T-helper 2 cell treated with Interferon-gamma antibody and Interleukin-4, amounts not matched to agents 5 μg/mL and 100 μg/mL, for 36 hours (primary cell): ENCODE results near the gene ZNF662.

ENCODE experiments used
- DNase-seq: peaks from one replicate; pipeline ENCODE4 v3.0.0; 2021; ENCODE audit warnings: low spot score
- H3K27ac Mint-ChIP-seq: one replicate; pipeline ENCODE4 v1.8.0; 2021; ENCODE audit warnings: mild to moderate bottlenecking, mixed read lengths
- H3K27me3 Mint-ChIP-seq: one replicate; pipeline ENCODE4 v1.8.0; 2021; ENCODE audit warnings: low read depth, mixed read lengths
- H3K36me3 Mint-ChIP-seq: one replicate; pipeline ENCODE4 v1.8.0; 2021; ENCODE audit warnings: low read depth, mixed read lengths
- H3K4me1 Mint-ChIP-seq: one replicate; pipeline ENCODE4 v1.8.0; 2021; ENCODE audit warnings: low read depth, mixed read lengths
- H3K4me3 Mint-ChIP-seq: one replicate; pipeline ENCODE4 v1.8.0; 2022; ENCODE audit warnings: mild to moderate bottlenecking, moderate library complexity, mixed read lengths
- H3K9me3 Mint-ChIP-seq: one replicate; pipeline ENCODE4 v1.8.0; 2021; ENCODE audit warnings: mixed read lengths

Gene ZNF662

DNA sequence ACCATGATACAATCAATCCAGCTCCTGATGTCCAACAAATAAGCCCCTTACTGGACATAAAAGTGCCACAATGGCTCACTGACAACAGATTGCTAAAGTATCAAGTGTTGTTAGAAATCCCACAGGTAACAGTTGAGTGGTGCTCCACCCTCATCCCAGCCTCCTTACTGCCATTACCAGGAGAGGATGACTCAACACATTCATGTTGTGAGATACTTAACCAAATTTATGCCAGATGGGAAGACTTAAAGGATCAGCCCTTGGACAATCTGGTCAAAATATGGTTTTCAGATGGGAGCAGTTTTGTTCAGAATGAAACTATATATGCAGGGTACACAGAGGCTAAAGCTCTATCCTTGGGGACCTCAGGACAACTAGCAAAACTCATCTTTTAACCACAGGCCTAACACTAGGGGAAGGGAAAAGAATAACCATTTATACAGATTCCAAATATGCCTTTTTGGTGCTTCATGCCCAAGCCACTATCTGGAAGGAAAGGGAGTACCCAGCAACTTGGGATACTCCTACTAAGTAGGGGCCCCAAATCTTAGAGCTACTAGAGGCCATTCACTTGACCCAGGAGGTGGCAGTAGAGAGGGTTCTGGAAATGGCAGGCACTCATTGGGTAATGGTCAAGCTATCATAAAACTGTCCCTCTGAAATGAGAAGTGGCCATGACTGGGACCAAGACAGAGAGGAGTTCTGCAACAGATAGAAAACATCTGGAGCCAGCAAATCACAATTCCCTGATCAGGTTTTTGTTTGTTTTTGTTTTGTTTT lies 6.9 kb upstream of the ZNF662 start:
- H3K9me3 Mint-ChIP-seq, result peaks cover 24% of the 10 kb centered on the region
- peaks cover 2% of the 10 kb centered on the region for H3K27me3 Mint-ChIP-seq
- DNase-seq, result no peak
- H3K4me3 Mint-ChIP-seq, result no peak overlapping the region
- H3K27ac Mint-ChIP-seq, result no peak overlapping the region
- peaks cover 21% of the 10 kb centered on the region for H3K4me1 Mint-ChIP-seq
- H3K36me3 Mint-ChIP-seq, result peaks cover 2% of the 10 kb centered on the region

DNA sequence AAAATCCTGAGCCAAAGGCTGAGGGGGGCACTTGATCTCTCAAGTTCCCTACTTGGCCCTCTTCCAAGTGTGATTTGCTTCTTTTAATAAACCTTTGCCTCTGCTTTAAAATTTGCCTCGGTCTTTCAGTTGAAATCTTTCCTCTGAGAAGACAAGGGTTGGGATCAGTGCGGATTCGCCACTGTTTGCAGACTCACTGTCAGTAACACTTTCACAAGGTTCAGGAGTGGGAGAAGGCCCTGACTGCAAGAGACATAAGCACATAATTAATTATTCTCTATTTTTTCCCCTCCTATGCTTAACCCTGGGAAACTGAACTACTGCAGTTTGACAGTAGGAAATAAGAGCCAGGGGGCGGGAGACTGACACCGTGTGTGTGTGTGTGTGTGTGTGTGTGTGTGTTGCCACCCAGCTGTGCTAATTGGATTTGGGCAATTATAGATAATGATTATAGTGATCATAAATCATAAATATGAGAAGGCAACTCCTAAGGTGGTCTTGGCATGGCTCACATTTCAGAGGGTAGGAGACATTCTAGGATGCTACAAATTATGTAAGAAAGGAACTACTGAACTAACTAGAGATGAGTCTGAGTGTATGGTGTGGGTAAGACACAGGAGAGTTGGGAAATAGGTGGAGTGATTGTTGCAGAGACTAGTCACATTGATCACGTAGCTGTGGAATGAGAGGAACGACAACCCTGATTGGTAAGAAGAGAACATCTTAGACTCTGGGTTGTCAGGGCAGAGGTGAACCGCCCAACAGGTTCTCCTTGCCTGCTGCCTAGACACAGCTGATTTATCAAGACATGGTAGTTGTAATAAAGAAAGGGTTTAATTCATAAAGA lies 5.5 kb upstream of the ZNF662 start:
- Mint-ChIP-seq H3K9me3 (peaks cover 36% of the 10 kb centered on the region), H3K4me1 (peaks cover 13% of the 10 kb centered on the region), H3K27ac (no peak overlapping the region), H3K27me3 (peaks cover 16% of the 10 kb centered on the region), H3K4me3 (no peak overlapping the region), H3K36me3 (peaks cover 10% of the 10 kb centered on the region)
- no peak for DNase-seq

DNA sequence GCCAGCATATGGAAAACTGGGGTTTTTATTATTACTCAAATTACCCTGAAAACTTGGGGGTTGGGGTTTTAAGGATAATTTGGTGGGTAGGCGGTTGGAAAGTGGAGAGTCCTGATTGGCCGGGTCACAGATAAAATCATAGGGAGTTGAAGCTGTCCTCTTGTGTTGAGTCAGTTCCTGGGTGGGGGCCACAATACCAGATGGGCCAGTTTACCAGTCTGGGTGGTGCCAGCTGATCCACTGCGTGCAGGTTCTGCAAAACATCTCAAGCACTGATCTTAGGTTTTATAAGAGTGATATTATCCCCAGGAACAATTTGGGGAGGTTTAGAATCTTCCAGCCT lies 4.9 kb upstream of the ZNF662 start:
- no peak for DNase-seq
- H3K27me3 Mint-ChIP-seq, result peaks cover 21% of the 10 kb centered on the region

DNA sequence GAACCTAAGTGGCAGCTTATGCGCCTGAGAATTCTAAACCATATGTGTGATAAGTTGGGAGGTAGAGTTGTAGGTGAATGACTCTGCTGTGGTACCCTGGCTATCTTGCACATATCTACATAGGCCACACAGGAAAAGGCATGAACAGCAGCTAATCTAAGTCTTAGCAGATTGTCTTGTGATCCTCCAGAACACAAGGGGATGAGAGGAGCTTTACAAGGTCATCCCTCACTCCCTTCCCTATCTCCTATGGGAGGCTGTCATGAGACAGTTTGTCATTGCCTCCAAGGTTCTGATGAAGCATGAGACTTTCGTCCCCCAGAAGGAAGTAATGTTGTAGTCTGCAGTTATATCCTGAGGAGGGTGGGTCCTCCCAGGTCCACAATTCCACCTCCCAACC lies 3.7 kb upstream of the ZNF662 start:
- H3K9me3 Mint-ChIP-seq, result peaks cover 37% of the 10 kb centered on the region
- peaks cover 30% of the 10 kb centered on the region for H3K27me3 Mint-ChIP-seq
- H3K4me3 Mint-ChIP-seq, result no peak overlapping the region
- H3K36me3 Mint-ChIP-seq, result peaks cover 10% of the 10 kb centered on the region
- no peak for DNase-seq
- peaks cover 13% of the 10 kb centered on the region for H3K4me1 Mint-ChIP-seq
- no peak overlapping the region for H3K27ac Mint-ChIP-seq

More for the DNA sequence above, 4.9 kb upstream of the ZNF662 start:
- H3K4me1 Mint-ChIP-seq, result peaks cover 13% of the 10 kb centered on the region
- H3K27ac Mint-ChIP-seq, result no peak overlapping the region
- H3K9me3 Mint-ChIP-seq, result peaks cover 37% of the 10 kb centered on the region
- H3K4me3 Mint-ChIP-seq, result no peak overlapping the region
- peaks cover 10% of the 10 kb centered on the region for H3K36me3 Mint-ChIP-seq

DNA sequence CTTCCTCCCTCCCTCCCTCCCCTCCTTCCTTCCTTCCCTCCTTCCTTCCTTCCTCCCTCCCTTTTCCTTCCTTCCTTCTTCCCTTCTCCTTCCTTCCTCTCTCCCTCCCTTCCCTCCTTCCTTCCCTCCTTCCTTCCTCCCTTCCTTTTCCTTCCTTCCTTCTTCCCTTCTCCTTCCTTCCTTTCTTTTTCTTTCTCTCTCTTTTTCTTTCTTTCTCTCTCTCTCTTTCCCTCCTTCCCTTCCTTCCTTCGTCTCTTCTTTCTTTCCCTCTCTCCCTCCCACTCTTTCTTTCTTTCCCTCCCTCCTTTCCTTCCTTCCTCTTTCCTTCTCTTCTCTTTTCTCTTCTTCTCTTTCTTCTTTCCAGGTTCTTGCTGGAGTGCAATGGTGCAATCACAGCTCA lies 1.9 kb upstream of the ZNF662 start:
- no peak for DNase-seq
- H3K4me1 Mint-ChIP-seq, result peaks cover 13% of the 10 kb centered on the region
- H3K9me3 Mint-ChIP-seq, result peaks cover 37% of the 10 kb centered on the region
- H3K36me3 Mint-ChIP-seq, result peaks cover 10% of the 10 kb centered on the region
- no peak overlapping the region for H3K4me3 Mint-ChIP-seq
- no peak overlapping the region for H3K27ac Mint-ChIP-seq
- peaks cover 34% of the 10 kb centered on the region for H3K27me3 Mint-ChIP-seq

DNA sequence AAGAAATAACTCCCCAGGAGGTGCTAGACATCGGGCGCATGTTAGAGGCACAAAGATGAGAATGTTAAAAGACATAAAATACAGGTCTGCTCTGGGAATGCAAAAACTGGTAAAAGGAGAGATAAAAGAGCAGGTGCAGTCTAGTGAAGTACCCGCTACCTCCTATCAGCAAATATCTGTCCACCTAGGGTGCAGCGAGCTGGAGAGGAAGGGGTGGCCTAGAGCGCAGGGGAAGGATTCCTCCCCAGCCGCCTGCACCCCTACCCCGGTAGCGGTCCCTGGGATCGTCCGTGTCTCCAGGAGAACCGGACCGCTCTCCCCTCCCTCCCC lies 237 bp upstream of the ZNF662 start:
- DNase-seq, result no peak
- peaks cover 10% of the 10 kb centered on the region for H3K36me3 Mint-ChIP-seq
- H3K4me1 Mint-ChIP-seq, result peaks cover 11% of the 10 kb centered on the region
- no peak overlapping the region for H3K27ac Mint-ChIP-seq
- H3K27me3 Mint-ChIP-seq, result peaks cover 34% of the 10 kb centered on the region
- peaks cover 36% of the 10 kb centered on the region for H3K9me3 Mint-ChIP-seq
- H3K4me3 Mint-ChIP-seq, result peak overlapping the region; percentile 30

DNA sequence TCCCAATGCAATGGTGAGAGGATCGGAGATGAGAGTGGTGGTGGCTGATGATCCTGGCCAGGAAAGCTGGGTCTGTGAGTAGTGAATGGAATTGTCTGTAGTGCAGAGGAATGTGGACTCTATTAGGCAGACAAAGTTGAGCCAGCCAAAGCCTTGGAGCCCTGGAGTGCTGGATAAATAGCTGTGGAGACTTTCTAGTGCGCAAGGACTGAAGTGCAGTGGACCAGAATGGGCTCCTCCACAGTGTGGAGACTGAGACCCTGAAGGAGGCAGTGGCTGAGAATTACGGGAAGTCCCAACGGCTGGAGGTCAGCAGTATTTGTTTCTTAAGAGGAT lies 874 bp downstream of the ZNF662 start:
- peaks cover 12% of the 10 kb centered on the region for H3K36me3 Mint-ChIP-seq
- no peak overlapping the region for H3K27ac Mint-ChIP-seq
- DNase-seq, result no peak
- H3K9me3 Mint-ChIP-seq, result peaks cover 42% of the 10 kb centered on the region
- peaks cover 4% of the 10 kb centered on the region for H3K4me1 Mint-ChIP-seq
- peaks cover 34% of the 10 kb centered on the region for H3K27me3 Mint-ChIP-seq
- peak overlapping the region; percentile 3 for H3K4me3 Mint-ChIP-seq

DNA sequence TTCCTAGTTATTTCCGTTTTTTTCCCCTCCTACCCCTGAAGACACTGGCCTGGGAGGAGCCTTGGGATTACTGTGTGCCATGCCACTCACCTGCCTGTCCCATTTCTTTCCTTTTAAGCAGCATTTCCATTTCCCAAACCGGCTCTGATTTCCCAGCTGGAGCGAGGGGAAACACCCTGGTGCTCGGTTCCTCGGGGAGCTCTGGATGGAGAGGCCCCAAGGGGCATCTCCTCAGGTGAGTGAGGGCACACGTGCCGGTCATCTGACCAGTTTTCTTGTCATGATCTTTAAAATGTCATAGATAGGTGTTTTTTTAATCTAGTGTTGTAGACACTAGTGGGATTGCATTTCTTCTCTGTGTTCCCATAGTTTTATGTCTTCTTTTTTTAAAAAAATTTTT lies 2.7 kb downstream of the ZNF662 start:
- Mint-ChIP-seq H3K27me3 (peaks cover 32% of the 10 kb centered on the region), H3K36me3 (peaks cover 12% of the 10 kb centered on the region), H3K4me3 (no peak overlapping the region), H3K9me3 (peaks cover 39% of the 10 kb centered on the region), H3K27ac (no peak overlapping the region), H3K4me1 (no peaks in the 10 kb centered on the region)
- DNase-seq, result no peak

DNA sequence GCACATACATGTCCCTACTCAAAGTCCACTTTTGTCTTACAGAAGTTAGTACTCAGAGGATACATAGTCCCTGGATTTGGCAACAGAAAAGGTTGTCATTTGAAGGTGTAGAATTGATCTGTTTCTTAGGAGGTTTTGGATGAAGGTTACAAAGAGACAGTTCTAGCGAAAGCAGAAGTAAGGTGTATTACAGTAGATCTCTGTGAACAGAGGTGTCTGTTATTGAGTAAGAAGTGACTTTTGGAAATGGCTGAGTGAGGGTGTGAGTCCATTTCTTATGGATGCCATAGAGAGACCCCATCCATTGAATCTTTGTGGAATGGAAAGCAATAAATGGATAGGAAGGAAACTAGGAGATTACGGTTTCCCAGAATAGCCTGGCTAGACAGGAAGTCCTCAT lies 5.6 kb downstream of the ZNF662 start:
- peaks cover 49% of the 10 kb centered on the region for H3K9me3 Mint-ChIP-seq
- H3K4me1 Mint-ChIP-seq, result no peaks in the 10 kb centered on the region

DNA sequence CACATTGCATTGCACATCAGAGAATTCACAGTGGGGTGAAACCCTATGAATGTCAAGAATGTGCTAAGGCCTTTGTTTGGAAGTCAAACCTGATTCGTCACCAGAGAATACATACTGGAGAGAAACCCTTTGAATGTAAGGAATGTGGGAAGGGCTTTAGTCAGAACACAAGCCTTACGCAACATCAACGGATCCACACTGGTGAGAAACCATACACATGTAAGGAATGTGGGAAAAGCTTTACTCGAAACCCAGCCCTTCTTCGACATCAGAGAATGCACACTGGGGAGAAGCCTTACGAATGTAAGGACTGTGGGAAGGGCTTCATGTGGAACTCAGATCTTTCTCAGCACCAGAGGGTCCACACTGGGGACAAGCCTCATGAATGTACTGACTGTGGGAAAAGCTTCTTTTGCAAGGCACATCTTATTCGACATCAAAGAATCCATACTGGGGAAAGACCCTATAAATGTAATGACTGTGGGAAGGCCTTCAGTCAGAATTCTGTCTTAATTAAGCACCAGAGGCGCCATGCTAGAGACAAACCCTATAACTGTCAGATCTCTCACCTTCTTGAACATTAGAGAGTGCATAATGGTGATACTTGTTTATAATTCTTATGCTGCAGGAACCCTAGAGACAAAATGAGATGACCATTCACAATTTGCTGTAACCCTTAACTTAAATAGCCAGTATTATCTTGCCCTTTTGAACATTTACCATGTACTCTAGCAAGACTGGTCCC lies 9.0 kb downstream of the ZNF662 start:
- Mint-ChIP-seq H3K4me3 (no peak overlapping the region), H3K36me3 (peaks cover 4% of the 10 kb centered on the region), H3K4me1 (no peaks in the 10 kb centered on the region), H3K9me3 (peaks cover 71% of the 10 kb centered on the region), H3K27ac (no peak overlapping the region), H3K27me3 (no peaks in the 10 kb centered on the region)
- no peak for DNase-seq

More for the DNA sequence above, 5.6 kb downstream of the ZNF662 start:
- H3K4me3 Mint-ChIP-seq, result no peak overlapping the region
- H3K27ac Mint-ChIP-seq, result no peak overlapping the region
- peaks cover 4% of the 10 kb centered on the region for H3K36me3 Mint-ChIP-seq
- H3K27me3 Mint-ChIP-seq, result peaks cover 11% of the 10 kb centered on the region
- DNase-seq, result no peak

DNA sequence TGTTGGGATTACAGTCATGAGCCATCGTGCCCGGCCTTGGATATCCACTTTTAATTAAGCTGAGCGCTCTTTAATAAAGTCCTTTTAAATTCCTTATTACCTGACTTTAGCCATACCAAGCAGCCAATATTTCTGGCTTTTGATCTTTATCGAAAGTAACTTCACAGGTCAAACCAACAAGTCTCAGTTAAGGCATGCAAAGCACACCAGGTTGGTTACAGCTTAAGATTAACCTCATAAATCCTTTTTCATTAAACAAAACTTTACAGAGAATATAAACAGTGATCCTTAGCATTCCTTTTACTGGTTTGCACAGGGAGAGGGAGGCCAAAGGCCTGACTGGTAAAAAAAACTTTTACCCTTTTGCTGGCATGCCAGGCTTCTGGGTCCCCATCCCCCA lies 17.7 kb downstream of the ZNF662 start:
- no peaks in the 10 kb centered on the region for H3K36me3 Mint-ChIP-seq
- peaks cover 4% of the 10 kb centered on the region for H3K27me3 Mint-ChIP-seq
- no peaks in the 10 kb centered on the region for H3K4me1 Mint-ChIP-seq
- H3K27ac Mint-ChIP-seq, result no peak overlapping the region
- H3K4me3 Mint-ChIP-seq, result no peak overlapping the region
- H3K9me3 Mint-ChIP-seq, result peaks cover 19% of the 10 kb centered on the region
- no peak for DNase-seq

DNA sequence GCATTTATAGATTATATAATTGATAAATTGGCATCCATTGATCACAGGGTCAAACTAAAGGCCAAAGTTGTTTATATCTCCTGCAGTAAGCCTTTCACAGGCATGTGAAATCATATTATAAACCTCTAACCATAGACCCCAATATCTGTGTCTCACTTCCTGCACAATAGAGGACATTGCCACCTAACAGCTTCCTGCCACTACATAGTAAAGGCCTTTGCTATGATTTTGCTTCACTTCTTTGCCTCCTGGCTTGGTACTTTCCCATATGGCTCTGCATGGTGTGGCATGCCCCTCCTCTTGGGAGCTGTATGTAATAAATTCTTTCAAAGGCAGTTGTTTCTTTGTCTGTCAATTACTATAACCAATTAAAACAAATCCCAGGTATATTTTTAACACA lies 20.4 kb downstream of the ZNF662 start:
- H3K4me1 Mint-ChIP-seq, result no peaks in the 10 kb centered on the region
- no peak overlapping the region for H3K4me3 Mint-ChIP-seq
- peaks cover 10% of the 10 kb centered on the region for H3K9me3 Mint-ChIP-seq
- H3K27ac Mint-ChIP-seq, result no peak overlapping the region
- no peak for DNase-seq
- no peaks in the 10 kb centered on the region for H3K36me3 Mint-ChIP-seq
- H3K27me3 Mint-ChIP-seq, result peaks cover 4% of the 10 kb centered on the region

DNA sequence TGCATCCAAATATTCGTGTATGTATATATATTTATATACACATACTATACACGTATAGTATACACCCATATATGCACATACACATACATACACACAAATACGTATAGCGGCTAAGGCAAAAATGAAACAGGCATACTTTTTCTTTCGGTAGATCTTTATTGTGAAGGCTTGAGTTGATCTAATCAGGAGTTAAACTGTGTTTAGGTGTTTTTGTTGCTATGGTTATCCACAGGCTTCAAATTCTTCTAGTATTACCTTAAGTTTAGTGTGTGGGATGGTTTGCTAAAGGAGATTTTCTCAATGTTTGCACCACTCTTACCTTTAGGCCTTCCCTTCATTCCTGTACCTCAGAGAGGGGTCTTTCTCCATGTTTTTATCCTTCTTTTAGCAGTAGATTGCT lies 28.2 kb downstream of the ZNF662 start:
- Mint-ChIP-seq H3K4me3 (no peak overlapping the region), H3K9me3 (no peaks in the 10 kb centered on the region), H3K4me1 (peaks cover 7% of the 10 kb centered on the region), H3K27me3 (no peaks in the 10 kb centered on the region), H3K27ac (no peak overlapping the region), H3K36me3 (no peaks in the 10 kb centered on the region)
- DNase-seq, result no peak

DNA sequence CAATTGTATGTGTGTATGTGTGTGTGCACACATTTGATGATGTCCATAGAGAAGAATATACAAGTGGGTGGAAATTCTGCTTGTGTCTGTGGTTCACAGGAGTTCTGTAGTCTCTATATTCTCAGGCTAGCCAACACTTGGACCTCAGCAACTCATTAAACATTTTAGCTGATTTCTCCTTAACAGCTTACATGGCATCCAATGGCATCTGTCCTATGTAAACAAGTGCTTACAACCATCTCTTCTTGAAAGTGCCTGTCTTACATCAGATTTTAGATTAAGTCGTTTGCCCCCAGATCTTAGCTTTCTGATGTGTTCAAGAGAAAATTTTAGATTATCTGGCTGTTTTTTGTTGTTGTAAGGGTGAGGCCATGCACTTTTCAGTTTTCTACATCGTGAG lies 29.0 kb downstream of the ZNF662 start:
- H3K36me3 Mint-ChIP-seq, result no peaks in the 10 kb centered on the region
- H3K4me3 Mint-ChIP-seq, result no peak overlapping the region
- no peaks in the 10 kb centered on the region for H3K27me3 Mint-ChIP-seq
- peaks cover 7% of the 10 kb centered on the region for H3K4me1 Mint-ChIP-seq
- no peak overlapping the region for H3K27ac Mint-ChIP-seq
- H3K9me3 Mint-ChIP-seq, result no peaks in the 10 kb centered on the region
- no peak for DNase-seq
